Nephron (organoid): Measurements from ENCODE around the gene INCENP.

Source experiments
- H3K27ac Mint-ChIP-seq, 3 experiments: 2 replicates each; pipeline ENCODE4 v1.8.0; 2020; ENCODE audit warnings: mixed read lengths in 3 of 3, mild to moderate bottlenecking in 2 of 3, moderate library complexity in 1 of 3
- H3K27me3 Mint-ChIP-seq: 2 replicates; pipeline ENCODE4 v1.8.0; 2021; ENCODE audit warnings: low read depth, mild to moderate bottlenecking, moderate library complexity, mixed read lengths
- H3K36me3 Mint-ChIP-seq: 2 replicates; pipeline ENCODE4 v1.8.0; 2020; ENCODE audit warnings: low read depth, mixed read lengths
- H3K4me1 Mint-ChIP-seq: 2 replicates; pipeline ENCODE4 v1.8.0; 2020; ENCODE audit warnings: mixed read lengths
- H3K4me3 Mint-ChIP-seq, 3 experiments: 2 replicates each; pipeline ENCODE4 v1.8.0; 2020; ENCODE audit warnings: mild to moderate bottlenecking in 3 of 3, mixed read lengths in 3 of 3, moderate library complexity in 2 of 3
- H3K9me3 Mint-ChIP-seq: 2 replicates; pipeline ENCODE4 v1.8.0; 2020; ENCODE audit warnings: mixed read lengths
- CTCF ChIP-seq, 3 experiments: fragments of 200-600 bp; sonication (generic); IDR thresholded peaks; one replicate each; pipeline ENCODE4 v1.5.0; 2021; ENCODE audit warnings: antibody characterized with exemption in 3 of 3; ENCODE audit not compliant: unreplicated experiment in 3 of 3

INCENP gene

DNA sequence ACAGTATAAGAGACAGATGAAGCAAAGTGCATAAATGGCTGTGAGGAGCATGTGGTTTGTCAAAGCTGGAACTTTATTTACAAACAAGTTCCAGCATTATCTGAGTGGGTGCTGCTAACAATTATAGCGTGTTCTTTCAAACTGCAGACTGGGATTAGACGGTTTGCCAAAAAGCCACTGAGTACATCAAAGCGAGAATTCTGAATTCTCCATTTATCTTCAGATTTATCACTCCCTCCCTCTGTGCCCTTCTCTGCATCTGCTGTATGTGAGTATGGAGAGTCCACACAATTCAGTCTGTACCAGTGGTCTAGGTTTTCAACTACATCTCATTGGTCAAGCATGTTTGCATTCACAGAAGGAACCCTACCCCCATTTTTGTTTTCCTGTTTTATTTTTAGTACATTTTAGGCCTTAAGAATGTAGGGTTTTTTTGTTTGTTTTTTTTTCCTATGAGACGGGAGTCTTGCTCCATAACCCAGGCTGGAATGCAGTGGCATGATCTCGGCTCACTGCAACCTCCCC lies 18.1 kb upstream of the INCENP start:
- H3K4me1 Mint-ChIP-seq, result peaks cover 14% of the 10 kb centered on the region

DNA sequence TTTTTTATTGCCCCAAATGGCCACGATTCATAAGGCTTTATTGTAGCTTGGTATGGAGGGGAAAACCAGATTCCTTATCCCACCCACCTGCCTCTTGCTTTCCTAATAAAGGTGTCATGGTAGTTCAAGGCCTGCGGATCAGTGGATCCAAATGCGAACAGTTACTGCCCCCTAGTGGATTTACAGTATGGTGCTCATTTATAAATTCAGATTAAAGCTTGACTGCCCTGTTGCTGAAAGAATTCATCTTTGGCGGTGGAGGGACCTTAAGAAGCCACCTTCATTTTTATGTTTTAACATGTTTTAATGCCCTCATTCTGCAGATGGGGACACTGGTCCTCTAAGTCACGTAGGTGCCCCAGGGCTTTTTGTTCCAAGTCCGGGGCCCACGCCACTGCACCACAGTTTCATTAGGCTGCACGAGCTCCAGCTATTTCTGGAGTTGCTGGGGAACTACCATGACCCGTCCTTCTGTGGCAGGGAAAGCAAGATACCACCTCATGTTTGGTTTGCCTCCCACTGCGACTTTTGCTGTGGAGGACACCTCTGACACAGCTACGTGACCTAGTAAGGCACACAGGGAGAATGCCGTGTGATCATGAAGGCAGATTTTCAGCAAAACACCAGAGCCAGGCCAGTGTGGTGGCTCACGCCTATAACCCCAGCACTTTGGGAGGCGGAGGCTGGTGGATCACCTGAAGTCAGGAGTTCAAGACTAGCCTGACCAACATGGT lies 15.6 kb upstream of the INCENP start:
- Mint-ChIP-seq H3K27me3 (peaks cover 4% of the 10 kb centered on the region), H3K4me3 (no peak overlapping the region), H3K9me3 (no peaks in the 10 kb centered on the region), H3K27ac (no peak overlapping the region), H3K36me3 (no peaks in the 10 kb centered on the region), H3K4me1 (peaks cover 14% of the 10 kb centered on the region)
- TF ChIP-seq CTCF (IDR thresholded peaks at IDR 0.05; ENCODE audit: unreplicated experiment in 3 of 3), result peak; percentile 81 to 92 (median 82)

More for the DNA sequence above, 18.1 kb upstream of the INCENP start:
- Mint-ChIP-seq H3K27ac (peak overlapping the region in 2 of 3 experiments; percentile 20 to 30), H3K4me3 (peak overlapping the region in 2 of 3 experiments; percentile 56 to 67), H3K36me3 (no peaks in the 10 kb centered on the region), H3K9me3 (no peaks in the 10 kb centered on the region), H3K27me3 (peaks cover 4% of the 10 kb centered on the region)
- no peak for TF ChIP-seq CTCF (IDR thresholded peaks at IDR 0.05; ENCODE audit: unreplicated experiment in 3 of 3)

- Mint-ChIP-seq H3K9me3 (no peaks in the 10 kb centered on the region), H3K4me3 (no peak overlapping the region), H3K27me3 (peaks cover 4% of the 10 kb centered on the region), H3K4me1 (peaks cover 14% of the 10 kb centered on the region), H3K36me3 (no peaks in the 10 kb centered on the region), H3K27ac (no peak overlapping the region)
- no peak for TF ChIP-seq CTCF (IDR thresholded peaks at IDR 0.05; ENCODE audit: unreplicated experiment in 3 of 3)
Observed at GRCh38 chr11:62108971-62109404, 14.8 kb upstream of the INCENP start.

DNA sequence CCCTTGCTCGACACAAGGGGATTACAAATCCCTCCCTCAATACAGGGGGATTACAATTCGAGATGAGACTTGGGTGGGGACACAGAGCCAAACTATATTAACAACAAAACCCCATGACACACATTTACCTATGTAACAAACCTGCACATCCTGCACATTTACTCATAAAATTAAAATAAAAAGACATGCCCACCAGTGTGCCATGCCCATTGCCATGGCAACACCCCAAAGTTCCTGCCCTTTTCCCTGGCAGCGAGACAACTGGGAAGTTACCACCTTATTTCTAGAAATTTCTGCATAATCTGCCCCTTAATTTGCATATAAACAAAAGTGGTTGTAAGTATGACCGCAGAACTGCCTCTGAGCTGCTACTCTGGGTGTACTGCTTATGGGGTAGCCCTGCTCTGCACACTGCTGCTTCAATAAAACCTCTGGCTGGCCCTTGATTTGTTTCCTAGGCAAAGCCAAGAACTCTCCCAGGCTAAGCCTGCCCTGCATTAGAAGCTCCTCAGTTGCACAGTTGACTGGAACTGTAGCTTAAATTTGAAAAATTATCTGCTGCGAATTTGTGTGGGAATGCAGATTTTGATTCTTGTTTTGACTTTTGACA lies 8.6 kb upstream of the INCENP start:
- Mint-ChIP-seq H3K36me3 (no peaks in the 10 kb centered on the region), H3K4me3 (no peak overlapping the region), H3K27me3 (no peaks in the 10 kb centered on the region), H3K4me1 (no peaks in the 10 kb centered on the region), H3K9me3 (no peaks in the 10 kb centered on the region), H3K27ac (no peak overlapping the region)
- TF ChIP-seq CTCF (IDR thresholded peaks at IDR 0.05; ENCODE audit: unreplicated experiment in 3 of 3), result no peak

DNA sequence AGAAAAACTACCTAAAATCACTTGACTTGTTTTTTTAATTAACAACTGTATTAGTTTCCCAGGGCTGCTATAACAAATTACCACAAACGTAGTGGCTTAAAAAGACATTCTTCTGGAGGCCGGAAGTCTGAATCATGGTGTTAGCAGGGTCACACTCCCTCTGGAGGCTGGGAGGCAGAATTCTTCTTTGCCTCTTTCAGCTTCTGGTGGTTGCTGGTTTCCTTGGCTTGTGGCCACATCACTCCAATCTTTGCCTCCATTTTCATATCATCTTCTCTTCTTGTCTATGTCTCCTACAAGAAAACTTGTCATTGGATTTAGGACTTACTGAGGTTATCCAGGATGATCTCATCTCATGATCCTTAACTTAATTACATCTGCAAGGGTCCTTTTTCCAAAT lies 7.4 kb upstream of the INCENP start:
- no peak overlapping the region for H3K27ac Mint-ChIP-seq
- H3K4me1 Mint-ChIP-seq, result no peaks in the 10 kb centered on the region
- H3K4me3 Mint-ChIP-seq, result no peak overlapping the region
- TF ChIP-seq CTCF (IDR thresholded peaks at IDR 0.05; ENCODE audit: unreplicated experiment in 3 of 3), result no peak
- no peaks in the 10 kb centered on the region for H3K36me3 Mint-ChIP-seq
- no peaks in the 10 kb centered on the region for H3K27me3 Mint-ChIP-seq
- no peaks in the 10 kb centered on the region for H3K9me3 Mint-ChIP-seq
